HG03135 (cell line): ENCODE results near the gene HBE1.
"Not testable (repeated sequence)": the region's sequence is repeated elsewhere in the genome, so short reads cannot be mapped to it uniquely, and the experiment has no call there.

Experiments used
- ATAC-seq: cut with Tn5 transposase; IDR thresholded peaks from one replicate; pipeline ENCODE4 v1.9.1; 2021; ENCODE audit warnings: mild to moderate bottlenecking, moderate library complexity; ENCODE audit not compliant: unreplicated experiment

HBE1 gene

GRCh38 chr11:5285703-5286340 lies 16.1 kb upstream of the HBE1 start:
- no peak for ATAC-seq

GRCh38 chr11:5284637-5285036 lies 14.9 kb upstream of the HBE1 start:
- no peak for ATAC-seq

DNA sequence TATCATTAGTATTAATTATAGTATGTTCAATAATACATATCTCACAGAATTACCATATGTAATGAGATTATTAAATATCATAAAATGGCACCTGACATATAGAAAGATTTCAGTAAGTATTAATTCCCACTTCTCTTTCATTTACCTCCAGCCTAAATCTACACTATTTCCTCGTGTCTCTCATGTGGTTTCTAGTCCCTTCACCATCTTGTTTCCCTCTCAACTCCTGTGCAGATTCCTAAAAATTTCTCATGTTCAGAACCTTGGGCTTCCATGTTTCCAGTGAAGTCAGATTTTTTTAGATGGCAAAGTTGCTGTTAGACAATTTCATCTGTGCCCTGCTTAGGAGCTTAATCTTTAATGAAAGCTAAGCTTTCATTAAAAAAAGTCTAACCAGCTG lies 14.1 kb upstream of the HBE1 start:
- ATAC-seq: no peak

DNA sequence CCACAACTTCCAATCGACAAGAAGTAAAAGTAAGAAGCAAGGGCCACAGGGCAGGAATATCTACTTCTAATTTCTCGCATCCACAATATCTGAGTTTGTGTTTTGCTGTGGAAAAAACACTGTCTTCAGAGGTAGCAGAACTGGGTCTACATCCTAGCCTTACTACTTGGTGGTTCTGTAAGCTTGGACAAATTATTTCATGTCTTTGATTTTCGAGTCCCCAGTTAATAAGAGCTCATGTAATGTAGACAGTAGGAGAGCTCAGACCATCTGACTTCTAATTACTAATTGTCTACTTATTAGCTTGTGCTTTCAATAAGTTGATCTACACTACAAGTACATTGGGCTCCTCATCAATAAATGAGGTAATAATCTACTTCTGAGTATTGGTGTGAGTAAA lies 13.3 kb upstream of the HBE1 start:
- no peak for ATAC-seq

- ATAC-seq: no peak
These were observed 12.9 kb upstream of the HBE1 start for GRCh38 chr11:5282628-5283027.

DNA sequence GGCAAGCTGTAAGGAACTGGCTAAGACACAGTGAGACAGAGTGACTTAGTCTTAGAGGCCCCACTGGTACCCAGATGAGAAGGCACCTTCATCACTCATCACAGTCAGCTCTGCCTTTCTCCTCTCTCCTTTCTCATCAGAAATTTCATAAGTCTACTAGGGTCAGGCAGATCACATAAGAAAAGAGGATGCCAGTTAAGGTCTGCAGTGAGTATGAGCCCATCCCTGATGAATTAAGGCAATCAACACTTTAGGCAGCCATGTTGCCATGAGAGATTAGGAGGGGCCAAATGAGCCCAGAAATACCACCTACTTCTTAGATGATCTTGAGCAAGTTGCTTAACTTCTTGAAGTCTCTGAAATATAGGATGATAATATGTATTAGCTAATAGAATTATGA lies 11.9 kb upstream of the HBE1 start:
- no peak for ATAC-seq

GRCh38 chr11:5280582-5281102 lies 10.9 kb upstream of the HBE1 start:
- ATAC-seq: peak; percentile 97

- no peak for ATAC-seq
These were observed 9.8 kb upstream of the HBE1 start for GRCh38 chr11:5279471-5280090.

- no peak for ATAC-seq
These were observed 8.2 kb upstream of the HBE1 start for GRCh38 chr11:5277807-5278382.

- ATAC-seq: no peak
These were observed 7.0 kb upstream of the HBE1 start for GRCh38 chr11:5276697-5277096.

DNA sequence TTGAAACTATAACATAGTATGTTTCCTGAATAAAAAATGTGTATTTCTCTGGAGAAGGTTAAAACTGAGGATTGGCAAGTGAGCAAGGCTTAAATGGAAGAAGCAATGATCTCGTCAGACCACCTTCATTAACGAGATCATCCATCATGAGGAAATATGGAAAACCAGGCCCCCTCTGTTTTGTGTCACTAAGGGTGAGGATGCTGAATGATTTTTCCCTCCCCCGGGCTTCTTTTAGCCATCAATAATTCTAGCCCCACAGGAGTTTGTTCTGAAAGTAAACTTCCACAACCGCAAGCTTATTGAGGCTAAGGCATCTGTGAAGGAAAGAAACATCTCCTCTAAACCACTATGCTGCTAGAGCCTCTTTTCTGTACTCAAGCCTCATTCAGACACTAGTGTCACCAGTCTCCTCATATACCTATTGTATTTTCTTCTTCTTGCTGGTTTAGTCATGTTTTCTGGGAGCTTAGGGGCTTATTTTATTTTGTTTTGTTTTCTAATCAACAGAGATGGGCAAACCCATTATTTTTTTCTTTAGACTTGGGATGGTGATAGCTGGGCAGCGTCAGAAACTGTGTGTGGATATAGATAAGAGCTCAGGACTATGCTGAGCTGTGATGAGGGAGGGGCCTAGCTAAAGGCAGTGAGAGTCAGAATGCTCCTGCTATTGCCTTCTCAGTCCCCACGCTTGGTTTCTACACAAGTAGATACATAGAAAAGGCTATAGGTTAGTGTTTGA lies 5.8 kb upstream of the HBE1 start:
- ATAC-seq: no peak

DNA sequence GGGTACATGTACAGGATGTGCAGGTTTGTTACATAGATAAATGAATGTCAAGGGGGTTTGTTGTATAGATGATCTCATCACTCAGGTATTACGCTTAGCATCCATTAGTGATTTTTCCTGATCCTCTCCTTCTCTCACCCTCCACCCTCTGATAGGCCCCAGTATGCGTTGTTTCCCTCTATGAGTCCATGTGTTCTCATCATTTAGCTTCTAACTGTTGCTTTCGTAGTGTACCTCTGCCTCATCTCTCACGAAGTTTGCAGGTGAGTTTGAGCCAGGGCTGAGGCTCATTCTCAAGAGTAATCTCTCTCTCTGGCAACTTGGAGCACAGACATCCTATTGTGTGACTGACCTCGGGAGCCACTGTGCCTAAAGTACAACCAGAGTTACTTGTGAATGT lies 4.7 kb upstream of the HBE1 start:
- ATAC-seq: no peak

GRCh38 chr11:5272395-5273017 lies 2.8 kb upstream of the HBE1 start:
- ATAC-seq: no peak

GRCh38 chr11:5267033-5267563 lies 2.6 kb downstream of the HBE1 start:
- no peak for ATAC-seq

- ATAC-seq: no peak
These were observed 3.1 kb downstream of the HBE1 start for GRCh38 chr11:5266609-5267008.

DNA sequence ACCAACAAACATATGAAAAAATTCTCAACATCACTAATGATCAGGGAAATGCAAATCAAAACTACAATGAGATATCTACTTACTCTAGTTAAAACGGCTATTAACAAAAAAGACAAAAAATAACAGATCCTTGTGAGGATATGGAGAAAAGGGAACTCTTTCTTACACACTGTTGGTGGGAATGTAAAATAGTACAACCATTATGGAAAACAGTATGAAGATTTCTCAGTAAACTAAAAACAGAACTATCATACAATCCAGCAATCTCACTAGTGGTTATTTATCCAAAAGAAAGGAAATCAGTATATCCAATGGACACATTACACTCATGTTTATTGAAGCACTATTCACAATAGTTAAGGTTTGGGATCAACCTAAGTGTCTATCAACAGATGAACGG lies 3.9 kb downstream of the HBE1 start:
- no peak for ATAC-seq

DNA sequence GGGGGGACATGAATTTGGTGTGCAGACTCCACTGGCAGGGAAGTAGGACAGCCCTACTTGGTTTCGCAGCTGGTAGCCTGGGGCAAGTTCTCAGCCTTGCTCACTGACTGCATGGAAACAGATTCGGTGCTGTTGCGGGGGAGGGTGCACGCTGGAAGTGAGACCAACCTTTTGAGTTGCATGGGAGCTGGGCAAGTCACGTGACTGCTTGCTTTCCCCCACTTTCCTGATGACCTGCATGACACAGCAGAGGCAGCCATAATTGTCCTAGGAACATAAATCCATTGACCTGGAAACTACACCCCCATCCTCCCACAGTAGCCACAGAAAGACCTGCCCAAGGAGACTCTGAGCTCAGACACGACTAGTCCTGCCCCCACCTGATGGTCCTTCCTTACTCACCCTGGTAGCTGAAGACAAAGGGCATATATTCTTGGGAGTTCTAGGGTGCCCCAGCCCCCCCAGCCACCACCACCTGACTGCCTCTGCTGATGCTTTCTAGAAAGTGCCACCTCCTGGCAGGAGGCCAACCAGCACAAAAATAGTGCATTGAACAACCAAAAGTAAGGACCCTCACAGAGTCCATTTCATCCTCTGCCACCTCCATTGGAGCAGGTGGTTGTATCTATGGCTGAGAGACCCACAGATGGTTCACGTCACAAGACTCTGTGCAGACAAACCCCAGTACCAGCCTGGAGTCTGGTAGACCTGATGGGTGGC lies 11.0 kb downstream of the HBE1 start:
- ATAC-seq: no peak

GRCh38 chr11:5257296-5257695 lies 12.4 kb downstream of the HBE1 start:
- ATAC-seq: no peak

GRCh38 chr11:5254646-5255413 lies 14.9 kb downstream of the HBE1 start, which contains the start of gene HBG2:
HBG2 (minus strand) TSS chr11:5254781; CDS start chr11:5254728, 53 bp downstream.
- not testable (repeated sequence) for ATAC-seq
